K562 (cell line): ENCODE results near the gene ITPR3. TPM values are rescaled to one million over a fixed set of nuclear protein-coding genes. Genes with fewer than 3 reads are reported as not detected.

ENCODE experiments used
- BRD4 ChIP-seq: fragments of 200-600 bp; sonication (generic); IDR thresholded peaks from 2 replicates; pipeline ENCODE4 v1.6.1; 2017; ENCODE audit warnings: inconsistent platforms
- CLOCK ChIP-seq: fragments of 250-450 bp; sonication (Bioruptor Pico); IDR thresholded peaks from 2 replicates; pipeline ENCODE4 v1.4.0; 2020; ENCODE audit warnings: mild to moderate bottlenecking, moderate library complexity, borderline replicate concordance
- CREB1 ChIP-seq, 2 experiments: sonication (generic) in 1 of 2; formaldehyde crosslinking in 1 of 2; IDR thresholded peaks; 2 replicates each; pipeline versions ENCODE4 v1.6.1 to v1.8.0; 2012 to 2022; ENCODE audit warnings: inconsistent platforms in 1 of 2, mild to moderate bottlenecking in 1 of 2, missing genetic modification reagents in 1 of 2, moderate library complexity in 1 of 2
- EP400 ChIP-seq: fragments of 450-650 bp; IDR thresholded peaks from 2 replicates; pipeline ENCODE4 v1.6.1; 2017; ENCODE audit warnings: antibody characterized with exemption, mild to moderate bottlenecking, moderate library complexity
- GTF2E2 ChIP-seq: fragments of 200-800 bp; sonication (Bioruptor generic); IDR thresholded peaks from 2 replicates; pipeline ENCODE4 v1.6.1; 2016; ENCODE audit warnings: missing genetic modification characterization, missing compliant biosample characterization
- HLTF ChIP-seq: fragments of 450-650 bp; IDR thresholded peaks from 2 replicates; pipeline ENCODE4 v1.6.1; 2016
- JUND ChIP-seq, 2 experiments: IDR thresholded peaks; 2 replicates in 1 of 2; 3 replicates in 1 of 2; pipeline ENCODE4 v1.6.1; 2011; ENCODE audit warnings: borderline replicate concordance in 2 of 2, low read depth in 2 of 2, low read length in 2 of 2, improper control_type of control experiment in 1 of 2, missing biosample characterization in 1 of 2, missing genetic modification characterization in 1 of 2, missing genetic modification reagents in 1 of 2
- KLF6 ChIP-seq: fragments of 250-450 bp; sonication (Bioruptor Pico); IDR thresholded peaks from 2 replicates; pipeline ENCODE4 v1.4.0; 2020; ENCODE audit warnings: mild to moderate bottlenecking, moderate library complexity, borderline replicate concordance
- NCOR1 ChIP-seq: fragments of 450-650 bp; IDR thresholded peaks from 2 replicates; pipeline ENCODE4 v1.6.1; 2016; ENCODE audit warnings: mild to moderate bottlenecking, moderate library complexity
- NR1H2 ChIP-seq: sonication (generic); formaldehyde crosslinking; IDR thresholded peaks from 2 replicates; pipeline ENCODE4 v1.4.0; 2020; ENCODE audit warnings: mild to moderate bottlenecking, missing genetic modification reagents
- NRF1 ChIP-seq, 2 experiments: fragments of 450-650 bp; IDR thresholded peaks in 1 of 2; conservative IDR thresholded peaks in 1 of 2; 2 replicates each; pipeline ENCODE4 v1.6.1; 2014; ENCODE audit warnings: mild to moderate bottlenecking in 2 of 2
- TCF3 ChIP-seq: sonication (generic); formaldehyde crosslinking; IDR thresholded peaks from 2 replicates; pipeline ENCODE4 v1.4.0; 2020; ENCODE audit warnings: mild to moderate bottlenecking, missing genetic modification reagents
- TEAD2 ChIP-seq: fragments of 450-650 bp; IDR thresholded peaks from 2 replicates; pipeline ENCODE4 v1.6.1; 2016; ENCODE audit warnings: missing genetic modification characterization, control low read depth, missing compliant biosample characterization
- TRIM25 ChIP-seq: fragments of 450-650 bp; IDR thresholded peaks from 2 replicates; pipeline ENCODE4 v1.7.0; 2016; ENCODE audit warnings: borderline replicate concordance
- ZBED1 ChIP-seq: IDR thresholded peaks from 2 replicates; pipeline ENCODE4 v1.6.1; 2014
- ZFP1 ChIP-seq: fragments of 450-650 bp; formaldehyde crosslinking; IDR thresholded peaks from 2 replicates; pipeline ENCODE4 v1.4.0; 2020; ENCODE audit warnings: mild to moderate bottlenecking, mixed read lengths
- ZNF133 ChIP-seq: fragments of 250-450 bp; sonication (Bioruptor Pico); IDR thresholded peaks from 2 replicates; pipeline ENCODE4 v1.4.0; 2020; ENCODE audit warnings: mild to moderate bottlenecking
- ZNF134 ChIP-seq: fragments of 250-450 bp; sonication (Bioruptor Pico); conservative IDR thresholded peaks from 2 replicates; pipeline ENCODE4 v1.4.0; 2020
- ZNF23 ChIP-seq: fragments of 250-450 bp; sonication (Bioruptor Pico); IDR thresholded peaks from 2 replicates; pipeline ENCODE4 v1.4.0; 2020; ENCODE audit warnings: mild to moderate bottlenecking
- ZNF280A ChIP-seq: fragments of 450-650 bp; IDR thresholded peaks from 2 replicates; pipeline ENCODE4 v1.6.1; 2018; ENCODE audit warnings: mild to moderate bottlenecking, low read depth; ENCODE audit not compliant: partially characterized antibody
- ZNF583 ChIP-seq: fragments of 250-450 bp; sonication (Bioruptor Pico); IDR thresholded peaks from 2 replicates; pipeline ENCODE4 v1.4.0; 2020
- ZNF785 ChIP-seq: fragments of 250-450 bp; sonication (Bioruptor Pico); IDR thresholded peaks from 2 replicates; pipeline ENCODE4 v1.4.0; 2020; ENCODE audit warnings: mild to moderate bottlenecking
- polyA plus RNA-seq, 8 experiments: library from polyadenylated mRNA; depleted of rRNA in 4 of 8; stranded (reverse) in 5 of 8; unstranded in 3 of 8; fragments of >200 nt; fragmentation: Nextera tagmentation in 2 of 8; fragmentation: Illumina TruSeq in 1 of 8; extraction: Ambion mirVana in 2 of 8; extraction: Trizol in 1 of 8; gene quantifications; 2 replicates each; pipeline versions ENCODE4 v1.2.1 to v1.2.3, GENCODE V29; 2011 to 2014; ENCODE audit warnings: inconsistent platforms in 1 of 8, missing spikeins in 1 of 8
- total RNA-seq, 7 experiments: library from RNA; depleted of rRNA in 6 of 7; stranded (reverse); fragments of >200 nt in 6 of 7; fragmentation: Illumina TruSeq in 2 of 7; extraction: Trizol in 2 of 7; gene quantifications; 2 replicates each; pipeline versions ENCODE4 v1.2.1 to v1.2.3, GENCODE V29; 2011 to 2021; ENCODE audit warnings: low replicate concordance in 1 of 7

ITPR3 gene
- total and polyA plus RNA-seq, 9 of the 15 experiments (the other 6 are each of a cell fraction or from before 2014, with no cell fraction given), result 0.39 to 35.7 (median 13.2) TPM

GRCh38 chr6:33633462-33634158 lies 12.5 kb downstream of the ITPR3 start (continued):
- TF ChIP-seq ZNF280A (no peak), ZNF583 (CRISPR knock-in tag) (no peak), TEAD2 (tag) (no peak), TCF3 (CRISPR knock-in tag) (no peak), ZNF133 (no peak), NR1H2 (CRISPR knock-in tag) (no peak), ZNF134 (CRISPR knock-in tag) (no peak), ZBED1 (no peak), NRF1 (conservative IDR thresholded peaks at IDR 0.05 in 1 of 2, IDR thresholded peaks at IDR 0.05 in 1 of 2) (no peak), JUND (IDR thresholded peaks at IDR 0.05; ENCODE audit: borderline replicate concordance, low read depth, low read length) (peak; percentile 64), JUND (tag; IDR thresholded peaks at IDR 0.05; ENCODE audit: borderline replicate concordance, low read depth, low read length) (peak; percentile 32; the same call in 1 of the 3 replicates), ZFP1 (no peak), NCOR1 (no peak), TRIM25 (no peak), ZNF785 (no peak), GTF2E2 (no peak), CREB1 (IDR thresholded peaks at IDR 0.05) (peak; percentile 19; the same call in 1 of the 2 replicates), CREB1 (CRISPR knock-in tag; IDR thresholded peaks at IDR 0.05) (no peak), CLOCK (CRISPR knock-in tag) (no peak), HLTF (no peak), EP400 (no peak), BRD4 (no peak), ZNF23 (no peak), KLF6 (no peak)
